HG03060 (cell line): ENCODE data around the gene GLTP.
A peak's percentile ranks its signal among the peaks of the same experiment; 100 is the strongest.
"Not testable (repeated sequence)": the region's sequence is repeated elsewhere in the genome, so short reads cannot be mapped to it uniquely, and the experiment has no call there.

Source experiments
- ATAC-seq: cut with Tn5 transposase; IDR thresholded peaks from one replicate; pipeline ENCODE4 v1.9.1; 2021; ENCODE audit warnings: low read depth, moderate number of reproducible peaks; ENCODE audit not compliant: unreplicated experiment

The GLTP gene

GRCh38 chr12:109905301-109905700, 25.0 kb upstream of the GLTP start:
- no peak for ATAC-seq

GRCh38 chr12:109902891-109903418, 22.6 kb upstream of the GLTP start:
- ATAC-seq, result no peak

DNA sequence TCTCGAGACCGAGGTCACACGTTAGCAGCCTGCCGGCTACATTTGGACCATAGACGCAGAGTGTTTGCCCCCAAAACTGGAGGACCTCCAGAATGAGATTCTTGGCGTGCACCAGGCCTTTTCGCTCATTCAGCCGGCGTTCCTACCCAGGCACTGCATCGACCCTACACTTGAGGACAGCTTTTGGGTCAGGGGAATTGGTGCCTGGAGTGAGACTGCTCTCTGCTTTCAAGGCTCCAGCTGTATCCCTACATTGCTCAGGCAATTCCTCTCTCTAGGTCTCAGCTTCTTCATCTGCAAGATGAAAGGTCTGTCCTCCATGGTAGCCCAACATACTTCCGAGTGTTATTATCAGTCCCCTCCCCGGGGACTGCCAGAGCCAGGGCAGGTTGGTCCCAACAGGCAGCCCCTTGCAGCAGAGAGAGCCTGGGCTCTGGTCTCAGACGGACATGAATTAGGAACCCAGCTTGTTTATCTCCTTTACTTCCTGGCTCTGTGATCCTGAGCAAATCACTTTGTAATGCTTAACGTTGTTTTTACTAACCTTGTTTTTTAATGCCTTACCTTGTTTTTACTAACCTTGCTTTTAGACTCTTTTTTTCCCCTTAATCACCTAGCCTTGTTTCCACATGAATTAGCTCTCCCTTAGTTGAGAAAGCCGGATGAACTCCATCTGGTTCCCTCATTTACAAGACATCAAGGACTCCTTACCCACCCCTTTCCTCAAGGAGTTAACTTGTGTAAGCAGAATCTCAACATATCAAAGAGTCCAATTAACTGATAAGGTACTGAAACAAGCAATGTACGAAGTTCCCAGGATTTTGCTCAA, 20.6 kb upstream of the GLTP start:
- no peak for ATAC-seq

- no peak for ATAC-seq
Measured at GRCh38 chr12:109899783-109900751, 19.7 kb upstream of the GLTP start, which contains the start of gene TCHP. TCHP (plus strand) TSS chr12:109900274; CDS start chr12:109903027, 2,753 bp downstream.

DNA sequence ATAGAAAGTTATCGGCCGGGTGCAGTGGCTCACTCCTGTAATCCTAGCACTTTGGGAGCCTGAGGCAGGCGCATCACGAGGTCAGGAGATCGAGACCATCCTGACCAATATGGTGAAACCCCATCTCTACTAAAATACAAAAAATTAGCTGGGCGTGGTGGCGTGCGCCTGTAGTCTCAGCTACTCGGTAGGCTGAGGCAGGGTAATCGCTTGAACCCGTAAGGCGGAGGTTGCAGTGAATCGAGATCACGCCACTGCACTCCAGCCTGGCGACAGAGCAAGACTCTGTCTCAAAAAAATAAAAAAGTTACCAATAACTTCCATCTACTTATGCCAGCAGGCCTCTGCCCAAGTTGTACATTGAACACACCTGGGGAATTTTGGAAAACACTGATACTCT, 19.0 kb upstream of the GLTP start:
- not testable (repeated sequence) for ATAC-seq

GRCh38 chr12:109897029-109897428, 16.7 kb upstream of the GLTP start:
- ATAC-seq, result no peak

- ATAC-seq, result no peak
Measured at GRCh38 chr12:109896188-109896587, 15.8 kb upstream of the GLTP start.

DNA sequence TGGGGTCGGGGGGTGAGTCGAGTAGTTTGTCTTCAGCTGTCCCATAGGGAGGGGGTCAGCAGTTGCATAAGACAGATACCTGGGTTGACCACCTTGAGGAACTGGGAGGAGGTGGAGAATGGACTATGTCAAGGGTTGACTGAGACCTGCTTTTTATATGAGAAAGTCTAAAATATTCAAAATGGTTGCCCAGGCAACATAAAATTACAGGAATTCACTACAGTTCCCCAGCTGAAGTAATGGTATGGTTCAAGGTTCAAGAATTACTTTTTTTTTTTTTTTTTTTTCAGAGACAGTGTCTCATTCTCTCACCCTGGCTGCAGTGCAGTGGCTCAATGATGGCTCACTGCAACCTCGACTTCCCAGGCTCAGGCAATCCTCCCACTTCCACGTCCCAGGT, 14.6 kb upstream of the GLTP start:
- ATAC-seq, result no peak

DNA sequence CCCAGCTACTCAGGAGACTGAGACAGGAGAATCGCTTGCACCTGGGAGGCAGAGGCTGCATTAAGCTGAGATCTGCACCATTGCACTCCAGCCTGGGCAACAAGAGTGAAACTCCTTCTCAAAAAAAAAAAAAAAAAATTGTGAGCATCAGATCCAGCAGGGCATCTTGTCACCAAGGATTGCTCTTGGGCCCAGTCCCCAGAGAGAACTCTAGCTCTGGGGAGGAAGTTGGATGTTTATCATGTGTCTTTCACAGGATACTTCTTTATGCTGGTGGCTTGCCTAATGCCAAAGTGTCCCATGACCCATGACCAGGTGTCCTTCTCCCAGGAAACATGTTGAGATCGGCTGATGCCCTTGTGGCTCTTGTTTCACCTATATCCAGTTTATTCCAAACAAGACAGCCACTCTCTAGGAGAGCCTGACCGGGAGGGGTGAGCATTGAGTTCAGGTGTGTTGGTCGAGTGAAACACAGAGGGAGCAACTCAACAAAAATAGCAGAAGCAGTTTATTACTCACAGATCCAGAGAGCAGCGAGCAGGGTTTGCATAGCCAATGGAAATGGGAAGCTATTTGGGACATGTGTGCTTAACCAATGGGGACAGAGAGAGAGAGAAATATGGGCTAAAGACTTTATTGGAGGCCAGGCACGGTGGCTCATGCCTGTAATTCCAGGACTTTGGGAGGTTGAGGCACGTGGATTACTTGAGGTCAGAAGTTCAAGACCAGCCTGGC, 13.1 kb upstream of the GLTP start:
- no peak for ATAC-seq

GRCh38 chr12:109892748-109893147, 12.4 kb upstream of the GLTP start:
- ATAC-seq, result peak; percentile 52

DNA sequence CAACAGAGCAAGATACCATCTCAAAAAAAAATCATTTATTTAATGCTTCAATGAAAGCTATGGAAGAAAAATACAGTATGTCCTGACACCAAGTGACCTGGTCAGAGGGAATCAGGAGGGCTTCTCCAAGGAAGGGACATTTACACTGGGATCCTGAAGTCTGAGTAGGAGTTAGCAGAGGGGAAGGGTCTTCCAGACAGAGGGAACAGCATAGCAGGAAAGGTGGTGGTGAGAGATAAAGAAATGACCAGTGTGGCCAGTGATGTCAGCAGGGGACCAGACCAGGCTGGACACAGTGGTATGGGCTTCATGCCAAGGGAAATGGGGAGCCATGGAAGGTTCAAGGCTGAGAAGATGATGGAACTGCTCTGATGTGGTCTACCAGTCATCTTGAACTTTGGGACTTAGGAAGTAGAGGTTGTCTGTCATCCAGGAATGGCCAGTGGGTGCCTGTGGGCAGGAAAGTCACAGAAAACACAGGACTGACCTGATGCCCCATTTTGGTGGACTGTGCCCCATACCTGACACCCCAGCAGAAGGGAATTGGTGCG, 11.9 kb upstream of the GLTP start:
- ATAC-seq, result no peak

DNA sequence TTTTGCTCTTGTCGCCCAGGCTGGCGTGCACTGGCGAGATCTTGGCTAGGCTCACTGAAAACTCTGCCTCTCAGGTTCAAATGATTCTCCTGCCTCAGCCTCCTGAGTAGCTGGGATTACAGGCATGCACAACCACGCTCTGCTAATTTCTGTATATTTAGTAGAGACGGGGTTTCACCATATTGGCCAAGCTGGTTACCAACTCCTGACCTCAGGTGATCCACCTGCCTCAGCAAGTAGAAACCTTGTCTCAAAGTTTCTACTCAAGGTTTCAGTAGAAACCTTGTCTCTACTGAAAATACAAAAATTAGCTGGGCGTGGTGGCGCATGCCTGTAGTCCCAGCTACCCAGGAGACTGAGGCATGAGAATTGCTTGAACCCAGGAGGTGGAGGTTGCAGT, 11.4 kb upstream of the GLTP start:
- ATAC-seq, result not testable (repeated sequence)

GRCh38 chr12:109890620-109891170, 10.4 kb upstream of the GLTP start:
- ATAC-seq, result no peak

GRCh38 chr12:109888179-109889020, 8.1 kb upstream of the GLTP start:
- ATAC-seq, result no peak

GRCh38 chr12:109885616-109886015, 5.3 kb upstream of the GLTP start:
- ATAC-seq, result no peak

DNA sequence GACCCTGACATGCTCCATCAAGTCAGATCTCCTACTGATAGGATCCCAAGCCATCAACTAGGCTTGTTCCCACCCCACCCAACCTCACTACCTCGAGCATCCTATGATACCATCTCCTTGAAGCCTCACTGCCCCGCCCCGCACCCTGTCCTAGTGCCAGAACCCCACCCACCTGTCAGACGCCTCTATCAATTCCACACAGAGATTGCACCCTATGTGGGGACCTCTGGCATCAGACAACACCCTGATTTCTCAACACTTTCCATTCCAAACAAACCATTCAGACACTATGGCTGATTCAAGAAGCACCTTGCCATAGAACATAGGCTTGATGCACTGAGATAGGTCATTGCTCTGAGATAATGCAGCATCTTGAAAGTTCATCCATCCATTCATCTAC, 3.1 kb upstream of the GLTP start:
- ATAC-seq, result no peak

DNA sequence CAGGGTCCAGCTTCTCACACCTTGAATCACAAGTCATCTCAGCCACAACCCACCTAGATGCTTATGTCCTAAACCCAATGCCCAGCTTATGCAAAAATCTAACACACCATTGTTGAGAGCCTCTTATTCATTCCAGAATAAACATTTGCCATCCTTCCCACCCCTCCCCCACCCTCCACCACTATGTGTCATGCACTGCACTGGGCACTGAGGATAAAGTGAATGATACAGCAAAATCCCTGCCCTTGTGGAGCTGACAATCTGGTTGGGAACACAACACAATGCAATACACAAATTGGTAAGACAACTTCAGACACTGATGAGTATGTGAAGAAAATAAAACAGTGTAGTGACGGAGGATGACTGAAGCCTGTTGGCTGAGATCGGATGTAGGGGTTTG, 1.4 kb upstream of the GLTP start:
- ATAC-seq, result no peak

DNA sequence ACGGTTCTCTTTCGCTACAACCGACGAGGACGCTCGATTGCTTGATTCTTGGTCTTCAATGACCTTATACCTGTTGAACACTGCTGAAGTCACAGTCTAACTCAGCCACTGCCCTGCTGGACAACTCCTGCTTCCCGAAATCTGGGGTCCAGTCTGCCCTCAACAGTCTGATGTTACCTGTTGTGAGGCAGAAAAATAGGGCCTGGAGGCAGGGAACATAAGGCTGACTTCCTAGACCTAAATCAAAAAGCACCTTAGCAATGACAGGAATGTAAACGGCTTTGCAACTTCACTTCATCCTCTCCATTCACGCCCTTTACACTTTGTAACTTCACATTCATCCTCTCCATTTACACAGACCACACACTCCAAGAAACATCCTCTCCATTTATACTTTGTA, 597 bp upstream of the GLTP start:
- no peak for ATAC-seq
